Ishikawa (cell line): ENCODE results near the gene IBTK.

ENCODE experiments used
- CEBPB ChIP-seq: IDR thresholded peaks from 2 replicates; pipeline ENCODE4 v1.6.1; 2012
- CREB1 ChIP-seq: IDR thresholded peaks from 2 replicates; pipeline ENCODE4 v1.6.1; 2012; ENCODE audit warnings: low read depth
- EP300 ChIP-seq: IDR thresholded peaks from 2 replicates; pipeline ENCODE4 v1.6.1; 2012; ENCODE audit warnings: borderline replicate concordance
- MAX ChIP-seq: IDR thresholded peaks from 2 replicates; pipeline ENCODE4 v1.6.1; 2012
- NFIC ChIP-seq: IDR thresholded peaks from 2 replicates; pipeline ENCODE4 v1.6.1; 2012
- RAD21 ChIP-seq: IDR thresholded peaks from 2 replicates; pipeline ENCODE4 v1.6.1; 2012; ENCODE audit warnings: low read depth
- REST ChIP-seq: IDR thresholded peaks from 2 replicates; pipeline ENCODE4 v1.6.1; 2012; ENCODE audit warnings: low read depth, mild to moderate bottlenecking
- TAF1 ChIP-seq: IDR thresholded peaks from 2 replicates; pipeline ENCODE4 v1.6.1; 2012; ENCODE audit warnings: low read depth, mild to moderate bottlenecking
- TEAD4 ChIP-seq: IDR thresholded peaks from 2 replicates; pipeline ENCODE4 v1.6.1; 2012
- YY1 ChIP-seq: IDR thresholded peaks from 2 replicates; pipeline ENCODE4 v1.6.1; 2012; ENCODE audit warnings: low read depth

- TF ChIP-seq REST (no peak), MAX (no peak), TAF1 (no peak), EP300 (no peak), YY1 (no peak), TEAD4 (no peak), RAD21 (no peak), CREB1 (no peak), NFIC (no peak), CEBPB (no peak)
These were observed 87.1 kb downstream of the IBTK start for GRCh38 chr6:82160255-82160990.
